ENCODE results near the gene SLC8A3. TPM values are rescaled to one million over a fixed set of nuclear protein-coding genes. Genes with fewer than 3 reads are reported as not detected.
A peak's percentile ranks its signal among the peaks of the same experiment; 100 is the strongest.

SLC8A3 gene
- total and polyA plus RNA-seq, 2 of the 13 experiments (the other 11 are each of a cell fraction or from before 2014, with no cell fraction given), result 0.01 to 0.02 TPM

DNA sequence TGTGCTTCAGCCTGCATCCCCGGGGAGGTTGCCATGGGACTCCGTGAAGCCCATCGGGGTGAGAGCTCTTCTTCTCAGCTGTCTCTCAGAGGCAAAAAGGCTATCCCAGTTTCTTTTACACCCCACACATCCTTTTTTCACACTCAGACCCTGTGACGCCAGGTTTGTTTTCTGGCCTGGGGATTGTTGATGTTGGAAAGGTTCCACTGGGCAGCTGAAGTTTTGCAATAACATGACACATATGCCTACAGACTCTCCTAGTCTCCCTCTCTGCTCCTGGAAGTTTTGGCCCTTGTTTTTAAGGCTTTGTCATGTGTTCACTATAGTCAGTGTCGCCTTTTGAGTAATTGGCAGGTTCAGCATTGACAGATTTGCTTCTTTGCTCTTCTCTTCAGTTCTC, 190.9 kb downstream of the SLC8A3 start:
- WGBS (ENCODE audit: low lambda C conversion rate), result 62% methylated on average over 5 of the region's 5 CpGs
- H3K4me2 ChIP-seq (ENCODE audit: low read depth, low read length), result no peak overlapping the region
- intact Hi-C loops (cut with micrococcal nuclease; ENCODE audit: unreplicated experiment) (no loop called here), in situ Hi-C loops (cut with HindIII; ENCODE audit: extremely low pct_ligation_motif_present, low pct_unique_long_range_greater_than_20kb) (no loop called here)
- no peaks in the 10 kb centered on the region for H3K27me3 ChIP-seq (ENCODE audit: control insufficient read depth in 1 of 2, insufficient read depth in 2 of 2, low read length in 2 of 2)
- H3K27ac ChIP-seq (ENCODE audit: extremely low read length, insufficient read depth, low read length), result no peak overlapping the region
- H3K9ac ChIP-seq (ENCODE audit: insufficient read depth, low read depth, low read length), result no peak overlapping the region
- FAIRE-seq (peak; percentile 53), ATAC-seq (no peak), DNase-seq (ENCODE audit: low spot score) (peak; percentile 47)
- ChIA-PET CTCF (ENCODE audit: low intra/inter-chr PET ratio, low total read pairs) (no interaction called here), POLR2A (no interaction called here)
- no peak overlapping the region for H3K4me3 ChIP-seq (replicated peaks in 1 of 3; ENCODE audit: insufficient read depth in 1 of 3, low read depth in 2 of 3, low read length in 3 of 3)
- no TSS peak for BruUV-seq (replicated peaks)
- H3K4me1 ChIP-seq (ENCODE audit: insufficient read depth, low read length), result peaks cover 35% of the 10 kb centered on the region
- no peaks in the 10 kb centered on the region for H4K20me1 ChIP-seq (ENCODE audit: insufficient read depth, low read length)
- H2AFZ ChIP-seq (ENCODE audit: low read length), result no peak overlapping the region
- no peaks in the 10 kb centered on the region for H3K9me3 ChIP-seq (ENCODE audit: low read length)
- no peaks in the 10 kb centered on the region for H3K79me2 ChIP-seq (ENCODE audit: insufficient read depth, low read length)
- H3K36me3 ChIP-seq (replicated peaks in 1 of 2; ENCODE audit: control insufficient read depth in 1 of 2, insufficient read depth in 2 of 2, low read length in 2 of 2), result peaks cover 2 to 5% of the 10 kb centered on the region in 2 experiments; a peak in 3 of 5 replicates
- TF ChIP-seq RBM22 (optimal IDR thresholded peaks at IDR 0.05; ENCODE audit: low read length), result peak; percentile 62
- 0 out of 2 replicates have a peak, but pooled peaks have one; percentile 22 for TF ChIP-seq FOXA3 (CRISPR knock-in tag; IDR thresholded peaks at IDR 0.05)
- TF ChIP-seq MBD4 (IDR thresholded peaks at IDR 0.05; ENCODE audit: borderline replicate concordance, low read length), result no peak
- TF ChIP-seq ZNF180 (CRISPR knock-in tag; IDR thresholded peaks at IDR 0.05; ENCODE audit: borderline replicate concordance, low read depth), result no peak
- peak; percentile 81 for TF ChIP-seq CEBPB (IDR thresholded peaks at IDR 0.05; ENCODE audit: borderline replicate concordance, low read depth, low read length)
- TF ChIP-seq, protein P1, sequence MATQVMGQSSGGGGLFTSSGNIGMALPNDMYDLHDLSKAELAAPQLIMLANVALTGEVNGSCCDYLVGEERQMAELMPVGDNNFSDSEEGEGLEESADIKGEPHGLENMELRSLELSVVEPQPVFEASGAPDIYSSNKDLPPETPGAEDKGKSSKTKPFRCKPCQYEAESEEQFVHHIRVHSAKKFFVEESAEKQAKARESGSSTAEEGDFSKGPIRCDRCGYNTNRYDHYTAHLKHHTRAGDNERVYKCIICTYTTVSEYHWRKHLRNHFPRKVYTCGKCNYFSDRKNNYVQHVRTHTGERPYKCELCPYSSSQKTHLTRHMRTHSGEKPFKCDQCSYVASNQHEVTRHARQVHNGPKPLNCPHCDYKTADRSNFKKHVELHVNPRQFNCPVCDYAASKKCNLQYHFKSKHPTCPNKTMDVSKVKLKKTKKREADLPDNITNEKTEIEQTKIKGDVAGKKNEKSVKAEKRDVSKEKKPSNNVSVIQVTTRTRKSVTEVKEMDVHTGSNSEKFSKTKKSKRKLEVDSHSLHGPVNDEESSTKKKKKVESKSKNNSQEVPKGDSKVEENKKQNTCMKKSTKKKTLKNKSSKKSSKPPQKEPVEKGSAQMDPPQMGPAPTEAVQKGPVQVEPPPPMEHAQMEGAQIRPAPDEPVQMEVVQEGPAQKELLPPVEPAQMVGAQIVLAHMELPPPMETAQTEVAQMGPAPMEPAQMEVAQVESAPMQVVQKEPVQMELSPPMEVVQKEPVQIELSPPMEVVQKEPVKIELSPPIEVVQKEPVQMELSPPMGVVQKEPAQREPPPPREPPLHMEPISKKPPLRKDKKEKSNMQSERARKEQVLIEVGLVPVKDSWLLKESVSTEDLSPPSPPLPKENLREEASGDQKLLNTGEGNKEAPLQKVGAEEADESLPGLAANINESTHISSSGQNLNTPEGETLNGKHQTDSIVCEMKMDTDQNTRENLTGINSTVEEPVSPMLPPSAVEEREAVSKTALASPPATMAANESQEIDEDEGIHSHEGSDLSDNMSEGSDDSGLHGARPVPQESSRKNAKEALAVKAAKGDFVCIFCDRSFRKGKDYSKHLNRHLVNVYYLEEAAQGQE (IDR thresholded peaks at IDR 0.05; ENCODE audit: borderline replicate concordance in 1 of 2, low read depth in 1 of 2, low read length in 2 of 2), result no peak
- TF ChIP-seq ZHX2 (IDR thresholded peaks at IDR 0.05; ENCODE audit: low read depth), result no peak
- no peak for TF ChIP-seq ZHX2 (CRISPR knock-in tag; IDR thresholded peaks at IDR 0.05; ENCODE audit: borderline replicate concordance)
- no peak for TF ChIP-seq AHDC1 (CRISPR knock-in tag; IDR thresholded peaks at IDR 0.05; ENCODE audit: borderline replicate concordance)
